ENCODE data around the gene CHSY1.

Gene CHSY1

GRCh38 chr15:101244036-101244781 is 7.6 kb downstream of the CHSY1 start:
- Histone ChIP-seq H3K4me1 (ENCODE audit: control insufficient read depth, insufficient read depth, low read length) (peaks cover 9% of the 10 kb centered on the region; the same call in 1 of the 2 replicates), H3K36me3 (ENCODE audit: control insufficient read depth, insufficient read depth, low read length) (no peaks in the 10 kb centered on the region; the same call in none of the 2 replicates), H3K27me3 (ENCODE audit: control insufficient read depth, insufficient read depth, low read length) (no peaks in the 10 kb centered on the region), H3K4me3 (ENCODE audit: low read length) (no peak overlapping the region), H3K27ac (ENCODE audit: low read length) (no peak overlapping the region), H3K9me3 (ENCODE audit: control insufficient read depth, insufficient read depth, low read length) (no peaks in the 10 kb centered on the region)
- whole genome bisulfite sequencing (ENCODE audit: insufficient coverage, insufficient read length): no CpG with 5 or more reads among the region's 7 CpGs
- no peak for DNase-seq (ENCODE audit: low read depth, low spot score)

DNA sequence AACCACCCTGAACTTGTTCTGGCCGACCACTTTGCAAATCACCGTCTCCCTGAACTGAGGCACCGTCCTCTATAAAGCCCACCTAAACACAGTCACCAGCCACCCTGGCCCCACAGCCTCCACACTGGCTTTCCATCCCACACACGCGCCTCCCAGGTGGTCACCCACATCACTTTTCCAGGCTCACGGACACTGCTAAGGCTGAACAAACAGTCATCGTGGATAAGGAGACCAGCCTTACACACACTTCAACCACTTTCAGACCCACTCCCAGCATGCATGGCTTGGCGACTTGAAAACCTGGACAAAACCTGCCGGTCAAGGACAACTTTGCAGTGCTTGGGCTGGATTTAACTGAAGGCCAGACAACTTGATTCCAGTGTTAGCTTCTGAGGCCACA is 8.4 kb downstream of the CHSY1 start:
- no peaks in the 10 kb centered on the region; the same call in none of the 2 replicates for H3K36me3 ChIP-seq (ENCODE audit: control insufficient read depth, insufficient read depth, low read length)

GRCh38 chr15:101242999-101243336 is 8.9 kb downstream of the CHSY1 start:
- no peaks in the 10 kb centered on the region for H3K27me3 ChIP-seq (ENCODE audit: control insufficient read depth, insufficient read depth, low read length)
- no peak for DNase-seq (ENCODE audit: low read depth, low spot score)
- H3K4me1 ChIP-seq (ENCODE audit: control insufficient read depth, insufficient read depth, low read length): peaks cover 9% of the 10 kb centered on the region; the same call in 1 of the 2 replicates
- H3K9me3 ChIP-seq (ENCODE audit: control insufficient read depth, insufficient read depth, low read length): no peaks in the 10 kb centered on the region
- no peaks in the 10 kb centered on the region; the same call in none of the 2 replicates for H3K36me3 ChIP-seq (ENCODE audit: control insufficient read depth, insufficient read depth, low read length)
- H3K27ac ChIP-seq (ENCODE audit: low read length): no peak overlapping the region
- no CpG with 5 or more reads among the region's 6 CpGs for WGBS (ENCODE audit: insufficient coverage, insufficient read length)
- H3K4me3 ChIP-seq (ENCODE audit: low read length): no peak overlapping the region

More for the DNA sequence above, 8.4 kb downstream of the CHSY1 start:
- H3K27ac ChIP-seq (ENCODE audit: low read length): no peak overlapping the region
- no peaks in the 10 kb centered on the region for H3K9me3 ChIP-seq (ENCODE audit: control insufficient read depth, insufficient read depth, low read length)
- no peak overlapping the region for H3K4me3 ChIP-seq (ENCODE audit: low read length)
- WGBS (ENCODE audit: insufficient coverage, insufficient read length): no CpG with 5 or more reads among the region's 9 CpGs
- no peak for DNase-seq (ENCODE audit: low read depth, low spot score)
- H3K4me1 ChIP-seq (ENCODE audit: control insufficient read depth, insufficient read depth, low read length): peaks cover 9% of the 10 kb centered on the region; the same call in 1 of the 2 replicates
- no peaks in the 10 kb centered on the region for H3K27me3 ChIP-seq (ENCODE audit: control insufficient read depth, insufficient read depth, low read length)

- H3K4me1 ChIP-seq (ENCODE audit: control insufficient read depth, insufficient read depth, low read length): peaks cover 9% of the 10 kb centered on the region; the same call in 1 of the 2 replicates
- no peaks in the 10 kb centered on the region for H3K9me3 ChIP-seq (ENCODE audit: control insufficient read depth, insufficient read depth, low read length)
- no peaks in the 10 kb centered on the region for H3K27me3 ChIP-seq (ENCODE audit: control insufficient read depth, insufficient read depth, low read length)
- no peak overlapping the region for H3K4me3 ChIP-seq (ENCODE audit: low read length)
- no peak for DNase-seq (ENCODE audit: low read depth, low spot score)
- WGBS (ENCODE audit: insufficient coverage, insufficient read length): no CpG with 5 or more reads among the region's 12 CpGs
- no peaks in the 10 kb centered on the region; the same call in none of the 2 replicates for H3K36me3 ChIP-seq (ENCODE audit: control insufficient read depth, insufficient read depth, low read length)
- H3K27ac ChIP-seq (ENCODE audit: low read length): no peak overlapping the region
These were observed 9.5 kb downstream of the CHSY1 start for GRCh38 chr15:101242160-101242998.

- no peaks in the 10 kb centered on the region for H3K27me3 ChIP-seq (ENCODE audit: control insufficient read depth, insufficient read depth, low read length)
- DNase-seq (ENCODE audit: low read depth, low spot score): no peak
- no peaks in the 10 kb centered on the region for H3K9me3 ChIP-seq (ENCODE audit: control insufficient read depth, insufficient read depth, low read length)
- H3K36me3 ChIP-seq (ENCODE audit: control insufficient read depth, insufficient read depth, low read length): no peaks in the 10 kb centered on the region; the same call in none of the 2 replicates
- peaks cover 7% of the 10 kb centered on the region; the same call in 1 of the 2 replicates for H3K4me1 ChIP-seq (ENCODE audit: control insufficient read depth, insufficient read depth, low read length)
- H3K27ac ChIP-seq (ENCODE audit: low read length): no peak overlapping the region
- H3K4me3 ChIP-seq (ENCODE audit: low read length): no peak overlapping the region
- WGBS (ENCODE audit: insufficient coverage, insufficient read length): no CpG with 5 or more reads among the region's 5 CpGs
These were observed 11.5 kb downstream of the CHSY1 start for GRCh38 chr15:101240358-101240757.

- no peak for DNase-seq (ENCODE audit: low read depth, low spot score)
- no peak overlapping the region for H3K4me3 ChIP-seq (ENCODE audit: low read length)
- no CpG with 5 or more reads among the region's 6 CpGs for WGBS (ENCODE audit: insufficient coverage, insufficient read length)
- no peak overlapping the region for H3K27ac ChIP-seq (ENCODE audit: low read length)
- H3K36me3 ChIP-seq (ENCODE audit: control insufficient read depth, insufficient read depth, low read length): peaks cover 5% of the 10 kb centered on the region
- peaks cover 7% of the 10 kb centered on the region; the same call in 1 of the 2 replicates for H3K4me1 ChIP-seq (ENCODE audit: control insufficient read depth, insufficient read depth, low read length)
- H3K27me3 ChIP-seq (ENCODE audit: control insufficient read depth, insufficient read depth, low read length): no peaks in the 10 kb centered on the region
- H3K9me3 ChIP-seq (ENCODE audit: control insufficient read depth, insufficient read depth, low read length): no peaks in the 10 kb centered on the region
These were observed 12.1 kb downstream of the CHSY1 start for GRCh38 chr15:101239724-101240136.

DNA sequence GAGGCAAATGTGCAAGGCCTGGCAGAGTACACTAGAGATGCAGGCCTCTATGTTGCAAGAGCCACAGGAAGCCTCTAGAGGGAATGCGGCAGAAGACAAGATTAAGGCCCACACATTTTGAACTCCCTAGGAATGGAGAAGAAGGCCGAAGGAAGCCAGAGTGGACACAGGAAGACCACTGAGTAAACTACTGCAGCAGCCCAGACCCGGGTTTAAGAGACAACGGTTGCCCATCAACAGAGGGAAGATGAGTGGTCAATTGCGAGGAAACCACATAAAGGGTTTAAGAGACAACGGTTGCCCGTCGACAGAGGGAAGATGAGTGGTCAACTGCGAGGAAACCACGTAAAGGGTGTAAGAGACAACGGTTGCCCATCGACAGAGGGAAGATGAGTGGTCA is 14.6 kb downstream of the CHSY1 start:
- no peak for DNase-seq (ENCODE audit: low read depth, low spot score)
- Histone ChIP-seq H3K36me3 (ENCODE audit: control insufficient read depth, insufficient read depth, low read length) (peaks cover 5% of the 10 kb centered on the region), H3K4me1 (ENCODE audit: control insufficient read depth, insufficient read depth, low read length) (peaks cover 2% of the 10 kb centered on the region; the same call in 1 of the 2 replicates), H3K27ac (ENCODE audit: low read length) (no peak overlapping the region), H3K4me3 (ENCODE audit: low read length) (no peak overlapping the region), H3K27me3 (ENCODE audit: control insufficient read depth, insufficient read depth, low read length) (no peaks in the 10 kb centered on the region), H3K9me3 (ENCODE audit: control insufficient read depth, insufficient read depth, low read length) (no peaks in the 10 kb centered on the region)
- WGBS (ENCODE audit: insufficient coverage, insufficient read length): no CpG with 5 or more reads among the region's 12 CpGs

DNA sequence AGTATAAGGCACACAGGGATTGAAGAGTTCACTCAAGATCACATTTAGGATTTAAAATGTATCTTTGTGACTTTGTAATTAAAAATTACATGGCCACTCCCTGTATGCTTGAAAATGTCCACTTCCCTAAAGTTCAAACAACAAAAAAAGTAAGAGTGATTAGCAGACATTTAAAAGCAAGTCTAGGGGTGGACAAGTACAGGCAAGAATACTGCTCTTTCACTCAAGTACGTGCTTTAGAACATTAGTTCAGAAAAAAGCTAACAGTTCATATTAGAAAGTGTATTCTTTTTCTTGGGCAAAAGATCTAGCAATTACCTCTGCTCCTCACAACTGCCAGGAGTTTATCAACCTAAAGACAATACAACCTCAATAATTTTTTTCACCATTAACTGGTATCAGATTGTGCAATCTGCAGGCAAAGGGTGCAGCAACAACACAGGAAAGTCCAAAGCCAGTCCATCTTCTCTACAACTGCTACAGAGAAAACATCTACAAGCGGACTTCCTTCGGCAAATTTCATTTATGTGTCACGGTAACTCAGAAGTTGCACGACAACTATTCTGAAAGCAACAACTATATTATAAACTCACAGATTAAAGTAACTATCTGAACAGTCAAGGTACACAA is 18.1 kb downstream of the CHSY1 start:
- Histone ChIP-seq H3K4me1 (ENCODE audit: control insufficient read depth, insufficient read depth, low read length) (no peaks in the 10 kb centered on the region), H3K27me3 (ENCODE audit: control insufficient read depth, insufficient read depth, low read length) (no peaks in the 10 kb centered on the region), H3K27ac (ENCODE audit: low read length) (no peak overlapping the region), H3K36me3 (ENCODE audit: control insufficient read depth, insufficient read depth, low read length) (peaks cover 8% of the 10 kb centered on the region; the same call in 1 of the 2 replicates), H3K9me3 (ENCODE audit: control insufficient read depth, insufficient read depth, low read length) (no peaks in the 10 kb centered on the region), H3K4me3 (ENCODE audit: low read length) (no peak overlapping the region)
- WGBS (ENCODE audit: insufficient coverage, insufficient read length): no CpG with 5 or more reads among the region's 5 CpGs
- DNase-seq (ENCODE audit: low read depth, low spot score): no peak

DNA sequence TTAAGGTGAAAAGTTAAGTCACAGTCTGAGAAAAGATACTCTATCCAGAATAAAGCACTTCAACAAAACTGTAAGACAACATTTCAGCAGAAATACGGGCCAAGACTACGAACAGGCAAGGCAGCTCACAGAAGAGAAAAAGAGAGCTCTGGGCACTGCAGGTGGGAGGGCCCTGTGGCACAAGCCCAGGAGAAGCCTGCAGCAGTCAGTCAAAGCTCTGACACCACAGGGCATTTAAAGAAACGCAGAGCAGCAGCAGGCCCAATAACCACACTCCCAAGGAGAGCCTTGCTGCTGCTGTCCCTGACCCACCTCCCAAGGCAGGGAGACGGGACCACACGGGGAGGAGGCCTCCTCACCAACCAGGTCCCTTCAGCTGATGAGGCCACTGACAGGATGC is 19.2 kb downstream of the CHSY1 start:
- no CpG with 5 or more reads among the region's 5 CpGs for WGBS (ENCODE audit: insufficient coverage, insufficient read length)
- H3K4me3 ChIP-seq (ENCODE audit: low read length): no peak overlapping the region
- no peaks in the 10 kb centered on the region for H3K4me1 ChIP-seq (ENCODE audit: control insufficient read depth, insufficient read depth, low read length)
- H3K9me3 ChIP-seq (ENCODE audit: control insufficient read depth, insufficient read depth, low read length): no peaks in the 10 kb centered on the region
- no peaks in the 10 kb centered on the region for H3K27me3 ChIP-seq (ENCODE audit: control insufficient read depth, insufficient read depth, low read length)
- peaks cover 8% of the 10 kb centered on the region; the same call in 1 of the 2 replicates for H3K36me3 ChIP-seq (ENCODE audit: control insufficient read depth, insufficient read depth, low read length)
- DNase-seq (ENCODE audit: low read depth, low spot score): no peak
- no peak overlapping the region for H3K27ac ChIP-seq (ENCODE audit: low read length)

DNA sequence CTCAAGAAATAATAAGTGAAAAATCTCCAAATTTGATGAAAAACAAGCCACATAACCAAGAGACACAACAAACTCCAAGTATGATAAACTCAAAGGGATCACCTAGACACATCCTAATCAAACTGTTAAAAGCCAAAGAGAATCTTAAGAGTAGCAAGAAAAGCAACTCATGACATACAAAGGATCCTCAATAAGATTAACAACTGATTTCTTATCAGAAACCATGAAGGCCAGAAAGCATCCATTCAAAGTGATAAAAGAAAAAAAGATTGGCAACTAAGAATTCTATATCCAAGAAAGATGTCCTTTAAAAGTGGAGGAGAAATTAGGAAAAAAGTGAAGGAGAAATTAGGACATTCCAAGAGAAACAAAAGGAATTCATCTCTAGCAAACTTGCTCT is 23.5 kb downstream of the CHSY1 start:
- no peaks in the 10 kb centered on the region for H3K9me3 ChIP-seq (ENCODE audit: control insufficient read depth, insufficient read depth, low read length)
- H3K27ac ChIP-seq (ENCODE audit: low read length): no peak overlapping the region
- H3K4me1 ChIP-seq (ENCODE audit: control insufficient read depth, insufficient read depth, low read length): no peaks in the 10 kb centered on the region
- H3K4me3 ChIP-seq (ENCODE audit: low read length): no peak overlapping the region
- H3K36me3 ChIP-seq (ENCODE audit: control insufficient read depth, insufficient read depth, low read length): peaks cover 6% of the 10 kb centered on the region; the same call in 1 of the 2 replicates
- H3K27me3 ChIP-seq (ENCODE audit: control insufficient read depth, insufficient read depth, low read length): no peaks in the 10 kb centered on the region
- no peak for DNase-seq (ENCODE audit: low read depth, low spot score)
